ENCODE measurements around the gene LRP2. TPM values are rescaled to one million over a fixed set of nuclear protein-coding genes. Genes with fewer than 3 reads are reported as not detected.

Gene LRP2
- total and polyA plus RNA-seq, 2 donors (not counting 1 experiment from before 2014, with no cell fraction given) = under 0.01 TPM; not detected in 1

GRCh38 chr2:169229590-169229989 is 132.7 kb downstream of the LRP2 start:
- Histone ChIP-seq H3K4me1 (ENCODE audit: control insufficient read depth, extremely low read depth, insufficient read depth, low read length) (no peaks in the 10 kb centered on the region), H3K4me3 (replicated peaks in 1 of 4; ENCODE audit: control extremely low read depth in 1 of 4, insufficient read depth in 1 of 4, low read depth in 3 of 4, low read length in 4 of 4) (no peak overlapping the region), H3K4me2 (ENCODE audit: extremely low read depth, insufficient read depth, low read length) (no peak overlapping the region), H3K9ac (ENCODE audit: insufficient read depth, low read length) (no peak overlapping the region), H3K27me3 (ENCODE audit: control insufficient read depth, insufficient read depth, low read length) (no peaks in the 10 kb centered on the region), H3K36me3 (ENCODE audit: control insufficient read depth, insufficient read depth, low read length) (no peaks in the 10 kb centered on the region), H3K9me3 (ENCODE audit: control insufficient read depth, insufficient read depth, low read depth, low read length) (no peaks in the 10 kb centered on the region), H3K79me2 (ENCODE audit: control insufficient read depth, insufficient read depth, low read length) (no peaks in the 10 kb centered on the region), H4K20me1 (ENCODE audit: control insufficient read depth, extremely low read depth, insufficient read depth, low read length) (no peaks in the 10 kb centered on the region), H2AFZ (ENCODE audit: low read length) (no peak overlapping the region), H3K27ac (ENCODE audit: insufficient read depth, low read length) (no peak overlapping the region)
- no peak for DNase-seq (ENCODE audit: low read depth in 2 of 2)
- TF ChIP-seq, protein P1, sequence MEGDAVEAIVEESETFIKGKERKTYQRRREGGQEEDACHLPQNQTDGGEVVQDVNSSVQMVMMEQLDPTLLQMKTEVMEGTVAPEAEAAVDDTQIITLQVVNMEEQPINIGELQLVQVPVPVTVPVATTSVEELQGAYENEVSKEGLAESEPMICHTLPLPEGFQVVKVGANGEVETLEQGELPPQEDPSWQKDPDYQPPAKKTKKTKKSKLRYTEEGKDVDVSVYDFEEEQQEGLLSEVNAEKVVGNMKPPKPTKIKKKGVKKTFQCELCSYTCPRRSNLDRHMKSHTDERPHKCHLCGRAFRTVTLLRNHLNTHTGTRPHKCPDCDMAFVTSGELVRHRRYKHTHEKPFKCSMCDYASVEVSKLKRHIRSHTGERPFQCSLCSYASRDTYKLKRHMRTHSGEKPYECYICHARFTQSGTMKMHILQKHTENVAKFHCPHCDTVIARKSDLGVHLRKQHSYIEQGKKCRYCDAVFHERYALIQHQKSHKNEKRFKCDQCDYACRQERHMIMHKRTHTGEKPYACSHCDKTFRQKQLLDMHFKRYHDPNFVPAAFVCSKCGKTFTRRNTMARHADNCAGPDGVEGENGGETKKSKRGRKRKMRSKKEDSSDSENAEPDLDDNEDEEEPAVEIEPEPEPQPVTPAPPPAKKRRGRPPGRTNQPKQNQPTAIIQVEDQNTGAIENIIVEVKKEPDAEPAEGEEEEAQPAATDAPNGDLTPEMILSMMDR (conservative IDR thresholded peaks at IDR 0.05 in 1 of 2, IDR thresholded peaks at IDR 0.05 in 1 of 2; ENCODE audit: low read depth in 1 of 2, low read length in 2 of 2) = no peak
- no peak for TF ChIP-seq EZH2 (IDR thresholded peaks at IDR 0.05; ENCODE audit: low read length, missing control alignments)

DNA sequence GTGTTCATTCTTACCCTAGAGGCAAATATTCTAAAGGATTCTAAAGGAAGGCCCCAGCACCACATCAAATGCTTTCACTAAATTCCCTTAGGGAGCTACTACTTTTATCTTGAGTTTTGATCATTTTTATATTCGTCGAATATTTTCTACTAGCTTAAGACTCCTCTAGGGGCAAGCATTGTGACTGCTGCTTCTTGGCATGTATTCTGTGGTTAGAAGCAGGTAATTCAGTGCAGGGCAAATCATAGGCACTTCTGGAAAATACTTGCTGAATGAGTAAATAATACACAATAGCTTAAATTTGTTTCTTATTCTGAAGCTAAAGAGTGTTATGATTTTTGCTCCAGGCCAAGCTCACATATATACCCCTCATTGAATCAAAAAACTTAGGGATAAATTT is 136.4 kb downstream of the LRP2 start:
- Histone ChIP-seq H3K9me3 (ENCODE audit: control insufficient read depth, insufficient read depth, low read depth, low read length) (no peaks in the 10 kb centered on the region), H3K27me3 (ENCODE audit: control insufficient read depth, insufficient read depth, low read length) (no peaks in the 10 kb centered on the region), H2AFZ (ENCODE audit: low read length) (no peak overlapping the region), H3K9ac (ENCODE audit: insufficient read depth, low read length) (no peak overlapping the region), H3K79me2 (ENCODE audit: control insufficient read depth, insufficient read depth, low read length) (no peaks in the 10 kb centered on the region), H4K20me1 (ENCODE audit: control insufficient read depth, extremely low read depth, insufficient read depth, low read length) (no peaks in the 10 kb centered on the region), H3K4me3 (replicated peaks in 1 of 4; ENCODE audit: control extremely low read depth in 1 of 4, insufficient read depth in 1 of 4, low read depth in 3 of 4, low read length in 4 of 4) (no peak overlapping the region), H3K4me1 (ENCODE audit: control insufficient read depth, extremely low read depth, insufficient read depth, low read length) (no peaks in the 10 kb centered on the region), H3K4me2 (ENCODE audit: extremely low read depth, insufficient read depth, low read length) (no peak overlapping the region), H3K36me3 (ENCODE audit: control insufficient read depth, insufficient read depth, low read length) (no peaks in the 10 kb centered on the region), H3K27ac (ENCODE audit: insufficient read depth, low read length) (no peak overlapping the region)
- DNase-seq (ENCODE audit: low read depth in 2 of 2) = peak in 1 of 2 donors; percentile 4
- TF ChIP-seq, protein P1 (conservative IDR thresholded peaks at IDR 0.05 in 1 of 2, IDR thresholded peaks at IDR 0.05 in 1 of 2; ENCODE audit: low read depth in 1 of 2, low read length in 2 of 2) = no peak
- TF ChIP-seq EZH2 (IDR thresholded peaks at IDR 0.05; ENCODE audit: low read length, missing control alignments) = no peak

DNA sequence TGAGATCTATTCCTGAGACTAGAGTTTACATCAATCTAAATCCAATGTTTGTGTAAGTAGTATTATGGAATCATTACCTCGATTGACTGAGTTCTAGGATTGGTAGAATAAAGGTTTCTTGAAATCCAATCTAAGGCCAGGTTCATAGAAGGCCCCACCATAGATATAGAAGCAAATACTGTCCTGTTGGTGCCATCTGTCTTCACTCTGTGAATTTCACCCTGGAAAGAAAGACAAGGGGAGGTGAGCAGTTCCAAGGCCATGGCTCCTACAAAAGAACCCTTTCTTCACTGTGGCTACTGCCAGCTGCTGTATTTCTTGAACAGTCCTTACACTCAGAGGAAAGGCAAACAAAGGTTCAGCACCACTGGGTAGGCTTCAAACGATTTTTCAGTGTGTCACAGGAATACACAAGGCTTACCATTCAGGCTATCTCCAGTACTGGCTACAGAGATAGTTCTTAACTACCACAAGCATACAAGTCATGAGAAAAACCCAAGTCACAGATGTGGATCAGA is 137.0 kb downstream of the LRP2 start:
- Histone ChIP-seq H4K20me1 (ENCODE audit: control insufficient read depth, extremely low read depth, insufficient read depth, low read length) (no peaks in the 10 kb centered on the region), H3K79me2 (ENCODE audit: control insufficient read depth, insufficient read depth, low read length) (no peaks in the 10 kb centered on the region), H3K36me3 (ENCODE audit: control insufficient read depth, insufficient read depth, low read length) (no peaks in the 10 kb centered on the region)

More for the DNA sequence above, 137.0 kb downstream of the LRP2 start:
- TF ChIP-seq, protein P1 (conservative IDR thresholded peaks at IDR 0.05 in 1 of 2, IDR thresholded peaks at IDR 0.05 in 1 of 2; ENCODE audit: low read depth in 1 of 2, low read length in 2 of 2) = no peak
- TF ChIP-seq EZH2 (IDR thresholded peaks at IDR 0.05; ENCODE audit: low read length, missing control alignments) = no peak
- Histone ChIP-seq H3K4me2 (ENCODE audit: extremely low read depth, insufficient read depth, low read length) (no peak overlapping the region), H3K27ac (ENCODE audit: insufficient read depth, low read length) (no peak overlapping the region), H2AFZ (ENCODE audit: low read length) (no peak overlapping the region), H3K9me3 (ENCODE audit: control insufficient read depth, insufficient read depth, low read depth, low read length) (no peaks in the 10 kb centered on the region), H3K4me3 (replicated peaks in 1 of 4; ENCODE audit: control extremely low read depth in 1 of 4, insufficient read depth in 1 of 4, low read depth in 3 of 4, low read length in 4 of 4) (no peak overlapping the region), H3K27me3 (ENCODE audit: control insufficient read depth, insufficient read depth, low read length) (no peaks in the 10 kb centered on the region), H3K9ac (ENCODE audit: insufficient read depth, low read length) (no peak overlapping the region), H3K4me1 (ENCODE audit: control insufficient read depth, extremely low read depth, insufficient read depth, low read length) (no peaks in the 10 kb centered on the region)
- no peak for DNase-seq (ENCODE audit: low read depth in 2 of 2)
